Adrenal gland (tissue), 5 donors: ENCODE results near the gene COG8.

Experiments
- POLR2A ChIP-seq, 2 donors: fragments of 450-650 bp; IDR thresholded peaks; one replicate each; pipeline ENCODE4 v1.6.1; 2017; ENCODE audit warnings: antibody characterized with exemption in 2 of 2, mild to moderate bottlenecking in 2 of 2, moderate library complexity in 1 of 2
- TF ChIP-seq, protein P1 (sequence below), 6 experiments: fragments of 450-650 bp in 4 of 6; fragments of 200-600 bp in 2 of 6; sonication (generic) in 1 of 6; IDR thresholded peaks; 1 replicate in 5 of 6; 2 replicates in 1 of 6; pipeline versions ENCODE4 v1.5.1 to v1.8.0; 2016 to 2021; ENCODE audit warnings: antibody characterized with exemption in 6 of 6, mild to moderate bottlenecking in 2 of 6, moderate library complexity in 1 of 6
- donor health status: DM: no; HTN: no; CAD: no.

DNA sequence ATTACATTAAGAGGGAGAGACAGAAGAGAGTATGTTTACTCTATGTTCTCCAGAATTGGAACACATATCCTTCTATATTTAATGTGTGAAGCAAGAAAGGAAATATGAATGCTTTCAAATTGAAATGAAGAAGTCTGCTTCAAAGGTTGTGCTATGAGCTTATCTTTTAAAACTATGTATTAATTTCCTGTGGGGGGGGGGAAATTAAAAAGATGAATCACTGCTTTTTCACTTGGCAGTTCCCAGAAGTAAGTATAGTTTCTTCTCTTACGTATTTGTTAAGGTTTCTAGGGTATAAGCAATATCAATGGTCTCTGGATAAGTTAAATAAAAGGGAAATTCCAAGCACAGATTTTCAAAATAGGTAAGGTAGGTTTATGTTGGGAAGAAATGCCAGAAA, 39.4 kb upstream of the COG8 start:
- TF ChIP-seq, protein P1, sequence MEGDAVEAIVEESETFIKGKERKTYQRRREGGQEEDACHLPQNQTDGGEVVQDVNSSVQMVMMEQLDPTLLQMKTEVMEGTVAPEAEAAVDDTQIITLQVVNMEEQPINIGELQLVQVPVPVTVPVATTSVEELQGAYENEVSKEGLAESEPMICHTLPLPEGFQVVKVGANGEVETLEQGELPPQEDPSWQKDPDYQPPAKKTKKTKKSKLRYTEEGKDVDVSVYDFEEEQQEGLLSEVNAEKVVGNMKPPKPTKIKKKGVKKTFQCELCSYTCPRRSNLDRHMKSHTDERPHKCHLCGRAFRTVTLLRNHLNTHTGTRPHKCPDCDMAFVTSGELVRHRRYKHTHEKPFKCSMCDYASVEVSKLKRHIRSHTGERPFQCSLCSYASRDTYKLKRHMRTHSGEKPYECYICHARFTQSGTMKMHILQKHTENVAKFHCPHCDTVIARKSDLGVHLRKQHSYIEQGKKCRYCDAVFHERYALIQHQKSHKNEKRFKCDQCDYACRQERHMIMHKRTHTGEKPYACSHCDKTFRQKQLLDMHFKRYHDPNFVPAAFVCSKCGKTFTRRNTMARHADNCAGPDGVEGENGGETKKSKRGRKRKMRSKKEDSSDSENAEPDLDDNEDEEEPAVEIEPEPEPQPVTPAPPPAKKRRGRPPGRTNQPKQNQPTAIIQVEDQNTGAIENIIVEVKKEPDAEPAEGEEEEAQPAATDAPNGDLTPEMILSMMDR (IDR thresholded peaks at IDR 0.05) = no peak
- no peak for TF ChIP-seq POLR2A (IDR thresholded peaks at IDR 0.05)
